NCI-H748 (cell line): ENCODE measurements around the gene IER2.

Experiments
- DNase-seq: peaks from one replicate; lab custom pipeline; 2025; ENCODE audit not compliant: unreplicated experiment; lab: John Stamatoyannopoulos, UW

The IER2 gene

DNA sequence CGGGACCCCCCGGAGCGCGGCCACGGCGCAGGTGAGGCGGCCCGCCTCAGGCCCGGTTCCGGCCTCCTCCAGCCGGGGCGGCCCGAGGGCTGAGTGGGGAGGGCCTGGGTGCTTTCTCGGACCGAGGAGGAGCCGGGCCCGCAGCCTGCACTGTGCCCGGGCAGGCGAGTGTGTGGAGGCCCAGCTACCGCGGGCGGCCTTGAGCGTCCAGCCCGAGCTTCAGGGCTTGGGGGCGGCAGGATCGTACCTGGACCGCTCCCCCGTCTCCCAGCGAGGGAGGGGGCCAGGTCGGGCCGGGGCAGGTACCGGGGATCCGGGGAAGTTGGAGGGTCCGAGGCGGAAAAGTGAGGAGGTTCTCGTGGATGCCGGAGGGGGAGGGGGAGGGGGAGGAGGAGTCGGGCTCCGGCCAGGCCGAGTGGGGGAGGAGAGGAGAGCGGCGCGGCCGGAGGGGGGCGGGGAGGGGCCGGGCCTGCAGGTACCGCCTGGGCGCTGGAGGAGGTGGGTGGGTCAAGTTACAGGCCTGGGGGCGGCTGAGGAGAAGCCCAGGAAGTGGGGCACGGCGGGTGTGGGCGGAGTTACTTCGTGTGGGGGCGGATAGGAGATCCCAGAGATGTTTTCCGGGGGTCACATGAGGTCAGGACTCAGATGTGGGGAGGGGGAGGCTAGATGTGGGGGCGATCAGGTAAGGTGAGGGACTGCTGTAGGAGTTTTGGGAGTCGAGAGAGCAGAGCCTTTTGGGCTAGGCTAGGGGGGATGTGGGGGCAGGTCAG is 31.6 kb upstream of the IER2 start:
- DNase-seq, result peak; percentile 76

DNA sequence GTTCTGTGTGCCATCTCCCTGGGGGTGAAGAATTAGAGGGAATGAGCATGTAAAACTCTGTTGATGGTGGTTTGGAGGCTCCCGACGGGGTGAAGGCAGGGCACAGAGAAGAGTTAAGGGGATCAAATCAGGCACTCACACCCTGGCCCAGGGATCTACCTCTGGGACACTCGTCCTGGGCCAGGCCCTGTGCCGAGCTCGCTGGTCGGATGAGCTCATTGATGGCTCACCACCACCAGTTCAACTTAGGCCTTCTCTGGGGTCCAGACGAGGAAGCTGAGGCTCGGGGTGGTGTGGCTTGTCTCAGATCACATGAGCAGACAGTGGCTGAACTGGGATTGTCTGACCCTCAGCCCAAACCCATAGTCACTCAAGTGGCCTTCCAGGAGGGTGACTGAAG is 30.6 kb upstream of the IER2 start:
- no peak for DNase-seq

DNA sequence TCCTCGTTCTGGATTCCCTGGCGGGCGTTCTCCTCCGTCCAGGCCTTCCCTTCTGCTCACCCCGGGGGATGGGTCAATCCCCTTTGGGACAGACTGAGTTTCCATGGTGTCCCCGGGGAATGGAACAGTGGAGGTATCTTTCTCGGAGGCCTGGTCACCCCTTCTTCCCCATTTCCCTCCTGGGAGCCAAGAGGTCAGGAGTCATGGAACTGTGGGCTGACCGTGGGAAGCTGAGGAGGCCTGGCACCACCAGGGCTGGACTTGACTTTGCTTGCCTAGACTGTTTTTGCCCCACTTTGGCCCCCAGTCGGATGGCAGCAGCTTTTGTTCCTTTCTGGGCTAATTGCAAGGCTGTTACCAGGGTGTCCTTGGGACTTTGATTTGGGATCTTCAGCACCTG is 30.2 kb upstream of the IER2 start:
- DNase-seq, result no peak

- no peak for DNase-seq
These were observed 29.4 kb upstream of the IER2 start for GRCh38 chr19:13120817-13121216.

DNA sequence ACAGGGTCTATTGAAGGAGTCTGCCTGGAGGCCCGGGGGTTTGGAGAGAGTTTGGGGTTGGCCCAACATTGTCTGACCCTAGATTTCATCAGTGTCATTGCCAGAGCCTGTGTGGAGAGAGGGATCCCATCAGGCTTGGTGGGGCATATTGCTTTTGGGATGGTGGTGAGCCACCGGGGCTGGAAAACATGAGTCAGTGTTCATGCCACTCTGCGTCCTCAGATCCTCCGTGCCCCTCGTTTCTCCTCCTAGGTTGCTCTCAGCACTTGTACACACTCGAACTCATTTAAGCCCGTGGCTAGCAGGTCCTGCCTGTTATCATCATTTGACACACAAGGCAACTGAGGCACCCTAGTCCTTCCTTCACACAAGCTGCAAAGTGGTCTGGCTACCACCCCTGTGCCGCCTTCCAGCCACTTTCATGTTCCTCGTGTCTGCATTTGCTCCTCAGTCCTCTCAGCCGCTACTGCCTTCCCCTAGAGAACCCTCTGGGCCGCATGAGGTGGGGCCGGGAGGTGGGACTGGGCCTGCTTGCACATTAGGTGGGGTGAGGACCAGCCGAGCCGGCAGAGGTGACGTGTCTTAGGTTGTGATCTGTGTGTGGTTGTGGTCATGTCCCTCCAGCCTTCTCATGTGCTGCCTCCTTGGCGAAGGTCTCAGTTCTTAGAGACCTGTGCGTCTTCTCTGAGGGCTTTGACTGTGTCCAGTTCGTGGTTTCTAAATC is 28.5 kb upstream of the IER2 start:
- DNase-seq, result no peak

DNA sequence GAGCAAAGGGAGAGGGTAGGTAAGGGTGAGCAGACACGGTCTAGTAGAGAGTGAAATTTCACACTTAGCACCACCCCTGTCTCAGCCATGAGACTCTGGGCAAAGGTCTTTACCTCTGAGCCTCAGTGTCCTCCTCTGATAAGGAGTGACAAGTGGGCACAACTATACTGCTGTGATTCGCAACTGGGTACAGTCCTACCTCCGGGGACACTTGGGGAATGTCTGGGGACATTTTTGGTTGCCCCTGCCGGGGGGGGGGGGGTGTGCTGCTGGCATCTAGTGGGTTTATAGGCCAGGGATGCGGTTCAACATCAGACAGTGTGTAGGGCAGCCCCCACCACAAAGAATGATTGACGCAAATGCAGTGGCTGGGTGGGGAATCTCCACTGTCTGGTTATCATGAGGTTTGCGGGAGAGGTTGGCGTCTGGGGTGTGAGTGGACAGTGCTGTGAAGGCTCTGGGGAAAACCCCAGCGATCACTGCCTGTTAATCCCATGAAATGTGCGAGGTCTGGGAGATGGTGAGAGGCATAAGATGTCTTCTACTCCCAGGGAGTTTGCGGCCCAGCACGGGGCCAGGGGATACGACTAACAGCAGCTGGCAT is 27.8 kb upstream of the IER2 start:
- no peak for DNase-seq

DNA sequence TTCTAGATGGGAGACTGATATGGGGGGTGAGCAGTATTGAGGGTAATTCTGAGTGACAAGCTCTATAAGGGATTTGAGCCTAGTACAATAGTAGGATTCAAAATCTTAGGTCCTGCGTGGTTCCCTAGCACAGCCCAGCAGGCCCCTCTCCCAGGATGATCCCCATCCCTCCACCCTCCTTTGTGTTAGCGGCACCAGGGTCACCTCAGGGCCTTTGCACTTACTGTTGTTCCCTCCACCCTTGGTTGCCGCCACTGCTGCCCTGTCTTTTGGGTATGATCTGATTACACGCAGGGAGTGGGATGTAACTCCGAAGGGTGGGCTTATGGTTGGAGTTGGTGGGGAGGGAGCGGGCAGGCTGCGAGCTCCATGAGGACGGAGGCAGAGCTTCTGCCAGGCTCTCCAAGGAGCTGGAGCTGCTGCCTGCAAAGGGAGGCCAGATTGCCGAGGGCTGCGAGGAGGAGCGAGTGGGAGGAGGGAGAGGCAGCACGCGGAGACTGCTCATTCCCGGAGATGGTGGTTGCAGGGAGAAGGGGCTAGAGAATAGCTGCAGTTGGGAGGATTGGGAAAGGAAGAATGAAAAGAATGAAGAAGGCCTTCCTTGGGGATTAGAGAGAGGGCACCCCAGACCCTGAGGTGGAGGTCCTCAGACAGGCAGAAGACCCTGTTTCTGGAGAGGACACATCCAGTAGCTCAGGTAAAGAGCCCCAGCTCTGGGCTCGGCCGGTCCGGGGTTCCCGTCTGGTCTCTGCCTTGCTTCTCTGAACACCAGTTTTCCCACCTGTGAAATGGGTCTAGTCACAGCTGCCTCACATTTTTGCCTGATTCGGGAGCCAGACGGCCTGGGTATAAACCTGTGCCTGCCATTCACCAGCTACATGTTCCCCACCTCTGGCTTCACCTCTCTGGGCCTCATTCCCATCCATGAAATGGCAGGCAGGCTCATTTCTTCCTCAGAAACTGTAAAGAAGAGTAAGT is 26.9 kb upstream of the IER2 start:
- DNase-seq, result no peak

DNA sequence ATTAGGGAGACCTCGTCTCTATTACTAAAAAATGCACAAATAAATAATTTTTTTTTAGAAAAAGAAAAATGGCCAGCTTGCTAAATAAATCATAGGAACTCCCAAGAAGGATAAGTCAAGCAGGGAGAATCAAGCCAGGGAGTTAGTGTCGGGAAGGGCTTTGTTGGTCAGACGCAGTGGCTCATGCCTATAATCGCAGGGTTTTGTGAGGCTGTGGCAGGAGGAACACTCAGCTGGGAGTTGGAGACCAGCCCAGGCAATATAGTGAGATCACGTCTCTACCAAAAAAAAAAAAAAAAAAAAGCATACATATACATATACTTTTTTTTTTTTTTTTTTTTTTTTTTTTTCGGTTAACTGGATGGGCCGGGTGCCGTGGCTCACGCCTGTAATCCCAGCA is 23.2 kb upstream of the IER2 start:
- no peak for DNase-seq

DNA sequence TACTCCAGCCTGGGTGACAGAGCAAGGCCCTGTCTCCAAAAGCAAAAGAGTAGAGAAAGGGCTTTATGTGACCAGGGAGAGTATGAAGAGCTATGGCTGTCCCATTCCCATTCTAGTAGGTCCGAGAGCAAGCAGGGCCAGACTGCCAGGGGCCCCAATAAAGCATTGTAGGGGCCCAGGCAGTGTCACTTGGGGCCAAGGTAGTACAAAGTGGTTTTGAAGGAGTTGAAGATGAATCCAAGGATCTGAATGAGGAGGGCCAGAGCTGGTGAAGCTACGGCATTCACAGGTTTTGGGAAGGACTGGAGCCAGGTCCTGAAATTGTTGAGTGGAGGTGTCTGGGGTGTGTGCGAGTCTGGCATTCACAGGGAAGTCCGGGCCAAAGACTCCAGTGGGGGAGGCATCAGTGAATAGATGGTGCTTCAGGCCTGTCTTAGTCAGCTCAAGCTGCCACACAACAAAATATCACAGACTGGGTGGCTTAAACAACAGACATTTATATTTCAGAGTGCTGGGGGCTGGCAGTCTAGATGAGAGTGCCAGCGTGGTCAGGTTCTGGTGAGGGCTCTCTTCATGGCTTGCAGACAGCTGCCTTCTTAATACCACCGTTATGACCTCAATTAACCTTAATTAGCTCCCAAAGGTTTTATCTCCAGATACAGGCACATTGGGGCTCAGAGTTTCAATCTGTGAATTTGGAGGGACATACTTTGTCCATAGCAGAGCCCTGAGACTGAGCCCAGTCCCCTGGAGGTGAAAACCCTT is 22.2 kb upstream of the IER2 start:
- DNase-seq, result no peak

- no peak for DNase-seq
These were observed 21.6 kb upstream of the IER2 start for GRCh38 chr19:13128583-13128982.

- DNase-seq, result no peak
These were observed 20.8 kb upstream of the IER2 start for GRCh38 chr19:13129384-13129783.

DNA sequence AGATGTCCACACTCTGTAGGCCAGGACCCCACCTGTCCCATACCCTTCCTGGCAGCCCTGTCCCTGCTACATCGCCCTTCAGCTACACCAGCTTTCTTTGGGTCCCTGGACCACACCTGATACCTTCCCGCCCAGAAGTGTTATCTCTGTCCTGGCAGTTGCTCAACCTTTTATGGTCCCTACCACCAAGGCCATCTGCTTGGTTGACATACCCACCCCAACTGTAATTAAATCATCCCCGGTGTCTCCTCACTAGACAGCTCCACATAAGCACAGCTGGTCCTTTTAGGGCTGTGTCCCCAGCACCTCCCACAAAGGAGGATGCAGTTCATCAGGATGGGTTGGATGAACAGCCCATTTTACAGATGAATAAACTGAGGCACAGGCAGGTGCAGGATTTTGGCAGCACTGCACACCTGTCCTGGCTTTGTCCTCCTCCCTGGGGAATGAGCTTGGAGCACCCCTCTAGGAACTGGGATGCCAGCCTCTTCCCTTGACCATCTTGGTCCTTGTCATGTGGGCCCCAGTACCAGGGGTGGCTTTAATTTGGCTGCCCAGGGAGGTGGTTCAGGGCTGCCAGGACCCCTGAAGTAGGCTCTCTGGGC is 19.2 kb upstream of the IER2 start:
- DNase-seq, result no peak

DNA sequence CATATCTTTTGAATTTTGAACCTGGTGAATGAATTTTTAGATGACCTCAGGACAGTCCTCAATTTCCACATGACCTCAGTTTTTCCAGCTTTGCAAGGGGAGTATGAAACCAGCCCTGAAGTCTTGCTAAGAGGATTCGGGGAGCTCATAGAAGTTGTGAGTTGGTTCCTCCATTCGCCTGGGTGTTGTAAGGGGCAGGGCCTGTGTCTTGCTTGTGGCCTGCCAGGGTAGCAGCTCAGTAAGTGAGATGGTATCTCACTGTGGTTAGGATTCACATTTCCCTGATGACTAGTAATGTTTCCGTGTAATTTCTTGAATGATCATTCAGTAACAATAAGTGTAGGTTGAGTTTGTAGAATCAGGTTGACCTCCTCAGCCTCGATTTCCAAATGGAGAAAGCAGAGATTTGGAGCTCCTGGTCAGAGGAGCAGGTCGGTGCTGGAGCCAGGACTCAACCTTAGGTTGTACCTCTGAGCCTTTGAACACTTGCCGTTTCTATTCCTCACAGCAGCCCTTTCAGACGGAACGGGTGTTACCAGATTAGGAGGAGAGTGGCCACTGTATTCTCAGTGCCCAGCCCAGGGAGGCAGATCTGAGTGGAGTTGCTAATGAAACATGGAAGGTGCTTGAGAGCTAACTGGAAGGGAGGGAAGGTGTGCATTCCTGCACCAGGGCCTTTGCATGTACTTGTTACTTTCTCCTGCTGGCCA is 17.6 kb upstream of the IER2 start:
- DNase-seq, result no peak

DNA sequence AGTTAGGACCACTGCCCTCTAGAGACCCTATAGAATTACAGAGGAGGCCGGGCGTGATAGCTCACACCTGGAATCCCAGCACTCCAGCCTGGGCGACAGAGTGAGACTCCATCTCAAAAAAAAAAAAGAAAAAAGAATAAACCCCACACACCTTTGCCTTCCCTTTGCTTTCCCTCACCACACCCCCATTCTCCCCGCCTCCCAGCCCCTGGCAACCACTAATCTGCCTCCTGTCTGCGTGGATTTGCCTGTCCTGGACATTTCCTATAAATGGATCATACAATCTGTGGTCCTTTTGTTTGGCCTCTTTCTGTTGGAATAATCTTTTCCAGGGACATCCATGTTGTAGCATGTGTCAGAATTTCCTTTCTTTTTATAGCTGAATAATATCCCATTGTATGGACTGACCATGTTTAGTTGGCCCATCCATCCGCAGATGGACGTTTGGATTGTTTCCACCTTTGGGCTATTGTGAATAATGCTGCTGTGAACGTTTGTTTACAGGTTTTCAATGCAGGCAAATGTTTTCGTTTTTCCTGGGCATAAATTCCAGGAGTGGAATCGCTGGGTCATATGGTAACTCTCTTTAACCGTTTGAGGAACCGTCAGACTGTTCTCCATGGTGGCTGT is 16.9 kb upstream of the IER2 start:
- DNase-seq, result no peak

GRCh38 chr19:13134626-13135025 is 15.6 kb upstream of the IER2 start:
- no peak for DNase-seq

GRCh38 chr19:13135068-13136062 is 14.8 kb upstream of the IER2 start:
- DNase-seq, result no peak

- DNase-seq, result no peak
These were observed 12.9 kb upstream of the IER2 start for GRCh38 chr19:13137290-13137794.
